Left forelimb (tissue), 1 donor: ENCODE data around the gene PPP2R3B.
"Not testable (repeated sequence)": the region's sequence is repeated elsewhere in the genome, so short reads cannot be mapped to it uniquely, and the experiment has no call there.

ENCODE experiments used
- DNase-seq: peaks from one replicate; pipeline ENCODE4 v3.0.0-alpha.2; 2018; ENCODE audit warnings: low spot score

Gene PPP2R3B

GRCh38 chrX:338281-338835 is 48.3 kb downstream of the PPP2R3B start:
- no peak for DNase-seq

- DNase-seq = no peak
Measured at GRCh38 chrX:337331-337831, 49.3 kb downstream of the PPP2R3B start.

- DNase-seq = no peak
Measured at GRCh38 chrX:336227-336626, 50.5 kb downstream of the PPP2R3B start.

GRCh38 chrX:335758-336155 is 51.0 kb downstream of the PPP2R3B start:
- DNase-seq = no peak

- DNase-seq = no peak
Measured at GRCh38 chrX:334971-335757, 51.5 kb downstream of the PPP2R3B start.

GRCh38 chrX:334331-334891 is 52.3 kb downstream of the PPP2R3B start:
- DNase-seq = no peak

- DNase-seq = no peak
Measured at GRCh38 chrX:333611-334311, 52.9 kb downstream of the PPP2R3B start.

GRCh38 chrX:332916-333610 is 53.6 kb downstream of the PPP2R3B start:
- DNase-seq = no peak

GRCh38 chrX:332496-332860 is 54.2 kb downstream of the PPP2R3B start:
- no peak for DNase-seq

GRCh38 chrX:331825-332495 is 54.7 kb downstream of the PPP2R3B start:
- DNase-seq = no peak

GRCh38 chrX:331151-331824 is 55.4 kb downstream of the PPP2R3B start:
- DNase-seq = no peak

- no peak for DNase-seq
Measured at GRCh38 chrX:330726-331150, 56.0 kb downstream of the PPP2R3B start.

- DNase-seq = not testable (repeated sequence)
Measured at GRCh38 chrX:330141-330725, 56.5 kb downstream of the PPP2R3B start.

- DNase-seq = no peak
Measured at GRCh38 chrX:329291-329910, 57.3 kb downstream of the PPP2R3B start.

GRCh38 chrX:327660-328126 is 59.0 kb downstream of the PPP2R3B start:
- no peak for DNase-seq

- not testable (repeated sequence) for DNase-seq
Measured at GRCh38 chrX:324664-325063, 62.0 kb downstream of the PPP2R3B start.

- no peak for DNase-seq
Measured at GRCh38 chrX:323721-324628, 62.7 kb downstream of the PPP2R3B start.

GRCh38 chrX:320126-320783 is 66.5 kb downstream of the PPP2R3B start:
- no peak for DNase-seq
